Endodermal cell (in vitro differentiated cells): ENCODE measurements around the gene GABRG3. TPM values are rescaled to one million over a fixed set of nuclear protein-coding genes. Genes with fewer than 3 reads are reported as not detected.

Experiments
- DNase-seq: peaks from one replicate; pipeline ENCODE4 v3.0.0-alpha.2; 2017
- H3K27ac ChIP-seq: 2 replicates; pipeline ENCODE4 v1.5.1; 2013; ENCODE audit warnings: mild to moderate bottlenecking, low read depth, low read length, moderate library complexity
- H3K27me3 ChIP-seq: 2 replicates; pipeline ENCODE4 v1.6.1; 2013; ENCODE audit warnings: mild to moderate bottlenecking, low read length, moderate library complexity; ENCODE audit not compliant: insufficient read depth, control insufficient read depth, poor library complexity, severe bottlenecking
- H3K36me3 ChIP-seq: 2 replicates; pipeline ENCODE4 v1.7.0; 2013; ENCODE audit warnings: mild to moderate bottlenecking, low read length, moderate library complexity; ENCODE audit not compliant: control insufficient read depth, insufficient read depth
- H3K4me1 ChIP-seq: one replicate; pipeline ENCODE4 v1.7.0; 2013; ENCODE audit warnings: low read length; ENCODE audit not compliant: control insufficient read depth, insufficient read depth
- H3K4me3 ChIP-seq: 2 replicates; pipeline ENCODE4 v1.5.1; 2013; ENCODE audit warnings: mild to moderate bottlenecking, low read length, moderate library complexity
- H3K9ac ChIP-seq: 2 replicates; pipeline ENCODE4 v1.6.1; 2013; ENCODE audit warnings: mild to moderate bottlenecking, low read length, moderate library complexity; ENCODE audit not compliant: poor library complexity, severe bottlenecking; ENCODE audit errors: extremely low read depth
- H3K9me3 ChIP-seq: 2 replicates; pipeline ENCODE4 v1.6.1; 2013; ENCODE audit warnings: mild to moderate bottlenecking, low read length, moderate library complexity; ENCODE audit not compliant: control insufficient read depth
- H3K27ac Mint-ChIP-seq: 2 replicates; pipeline ENCODE4 v1.8.0; 2020; ENCODE audit warnings: mixed read lengths
- H3K27me3 Mint-ChIP-seq: 2 replicates; pipeline ENCODE4 v1.8.0; 2021; ENCODE audit warnings: mild to moderate bottlenecking, mixed read lengths; ENCODE audit not compliant: insufficient read depth
- H3K36me3 Mint-ChIP-seq: 2 replicates; pipeline ENCODE4 v1.8.0; 2020; ENCODE audit warnings: low read depth, mixed read lengths
- H3K4me1 Mint-ChIP-seq: 2 replicates; pipeline ENCODE4 v1.8.0; 2020; ENCODE audit warnings: mixed read lengths
- H3K4me3 Mint-ChIP-seq: 2 replicates; pipeline ENCODE4 v1.8.0; 2020; ENCODE audit warnings: mild to moderate bottlenecking, moderate library complexity, mixed read lengths
- H3K9me3 Mint-ChIP-seq: 2 replicates; pipeline ENCODE4 v1.8.0; 2020; ENCODE audit warnings: mild to moderate bottlenecking, mixed read lengths
- WGBS, 2 experiments: methylation state at CpG; one replicate each; pipeline versions ENCODE4 v1.1.5 to v1.1.7; 2013; ENCODE audit warnings: missing lambda C conversion rate in 2 of 2, mixed read lengths in 1 of 2; ENCODE audit not compliant: insufficient coverage in 1 of 2, insufficient read length in 1 of 2; 5-methylcytosine and 5-hydroxymethylcytosine counted together
- total RNA-seq, 2 donors: library from RNA; stranded (reverse); fragmentation: NEBNext Ultra II Directional in 1 of 2; extraction: Animal tissue kit (Norgen Biotek cat#: 25700) in 1 of 2; gene quantifications; 2 replicates in 1 of 2; 3 replicates in 1 of 2; pipeline ENCODE4 v1.2.1, GENCODE V29; 2021
- TF ChIP-seq, protein P1 (sequence below): fragments of 200-600 bp; sonication (generic); conservative IDR thresholded peaks from 2 replicates; pipeline ENCODE4 v1.5.0; 2021; ENCODE audit warnings: antibody characterized with exemption, mild to moderate bottlenecking

Gene GABRG3
- total RNA-seq, 2 donors from 2014 or later, result 0.48 to 0.84 TPM

DNA sequence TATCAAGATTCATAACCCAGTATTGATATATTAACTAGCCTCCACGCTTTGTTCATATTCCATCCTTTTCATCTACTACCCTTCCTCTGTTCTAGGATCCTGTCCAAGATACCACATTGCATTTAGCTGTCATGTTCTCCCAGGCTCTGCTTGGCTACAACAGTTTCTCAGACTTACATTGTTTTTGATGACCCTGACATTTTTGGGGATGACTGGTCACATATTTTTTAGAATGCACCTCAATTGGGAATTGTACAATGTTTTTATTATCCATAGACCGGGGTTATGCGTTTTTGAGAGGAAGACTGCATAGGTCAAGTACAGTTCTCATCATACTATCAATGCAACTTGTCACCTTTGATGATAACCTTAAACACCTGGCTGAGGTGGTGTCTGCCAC, 421.2 kb downstream of the GABRG3 start:
- H3K4me1 Mint-ChIP-seq, result no peaks in the 10 kb centered on the region
- H3K9me3 ChIP-seq, result no peaks in the 10 kb centered on the region
- H3K27me3 Mint-ChIP-seq, result no peaks in the 10 kb centered on the region
- H3K4me3 ChIP-seq, result no peak overlapping the region
- TF ChIP-seq, protein P1, sequence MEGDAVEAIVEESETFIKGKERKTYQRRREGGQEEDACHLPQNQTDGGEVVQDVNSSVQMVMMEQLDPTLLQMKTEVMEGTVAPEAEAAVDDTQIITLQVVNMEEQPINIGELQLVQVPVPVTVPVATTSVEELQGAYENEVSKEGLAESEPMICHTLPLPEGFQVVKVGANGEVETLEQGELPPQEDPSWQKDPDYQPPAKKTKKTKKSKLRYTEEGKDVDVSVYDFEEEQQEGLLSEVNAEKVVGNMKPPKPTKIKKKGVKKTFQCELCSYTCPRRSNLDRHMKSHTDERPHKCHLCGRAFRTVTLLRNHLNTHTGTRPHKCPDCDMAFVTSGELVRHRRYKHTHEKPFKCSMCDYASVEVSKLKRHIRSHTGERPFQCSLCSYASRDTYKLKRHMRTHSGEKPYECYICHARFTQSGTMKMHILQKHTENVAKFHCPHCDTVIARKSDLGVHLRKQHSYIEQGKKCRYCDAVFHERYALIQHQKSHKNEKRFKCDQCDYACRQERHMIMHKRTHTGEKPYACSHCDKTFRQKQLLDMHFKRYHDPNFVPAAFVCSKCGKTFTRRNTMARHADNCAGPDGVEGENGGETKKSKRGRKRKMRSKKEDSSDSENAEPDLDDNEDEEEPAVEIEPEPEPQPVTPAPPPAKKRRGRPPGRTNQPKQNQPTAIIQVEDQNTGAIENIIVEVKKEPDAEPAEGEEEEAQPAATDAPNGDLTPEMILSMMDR, result no peak
- no peak overlapping the region for H3K4me3 Mint-ChIP-seq
- H3K9me3 Mint-ChIP-seq, result peaks cover 1% of the 10 kb centered on the region
- no peaks in the 10 kb centered on the region for H3K36me3 ChIP-seq
- no peak overlapping the region for H3K9ac ChIP-seq
- no peak overlapping the region for H3K27ac Mint-ChIP-seq
- H3K4me1 ChIP-seq, result no peaks in the 10 kb centered on the region
- no peaks in the 10 kb centered on the region for H3K36me3 Mint-ChIP-seq
- 92 to 95% methylated on average over 3 of the region's 3 CpGs for WGBS, 2 experiments
- H3K27me3 ChIP-seq, result no peaks in the 10 kb centered on the region
- no peak overlapping the region for H3K27ac ChIP-seq
- no peak for DNase-seq

DNA sequence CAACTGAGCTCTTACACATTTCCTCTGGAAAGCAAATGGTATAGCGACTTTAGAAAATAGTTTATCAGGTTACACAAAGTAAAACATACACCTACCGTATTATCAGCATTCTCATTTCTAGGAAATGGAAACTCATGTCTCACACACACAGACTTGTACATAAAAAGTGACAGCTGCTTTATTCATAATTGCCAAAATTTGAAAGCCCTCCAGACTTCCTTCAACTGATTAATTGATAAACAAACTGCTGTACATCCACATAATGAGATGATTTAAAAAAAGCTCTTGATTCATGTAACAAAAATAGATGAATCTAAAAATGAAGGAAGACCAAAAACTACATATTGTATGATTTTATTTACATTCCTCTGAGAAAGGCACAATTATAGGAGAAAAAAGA, 425.5 kb downstream of the GABRG3 start:
- TF ChIP-seq, protein P1, result no peak
- Mint-ChIP-seq H3K36me3 (no peaks in the 10 kb centered on the region), H3K4me1 (no peaks in the 10 kb centered on the region), H3K27me3 (no peaks in the 10 kb centered on the region), H3K27ac (no peak overlapping the region), H3K4me3 (no peak overlapping the region), H3K9me3 (peaks cover 1% of the 10 kb centered on the region)
- Histone ChIP-seq H3K4me3 (no peak overlapping the region), H3K4me1 (no peaks in the 10 kb centered on the region), H3K9me3 (no peaks in the 10 kb centered on the region), H3K9ac (no peak overlapping the region), H3K36me3 (no peaks in the 10 kb centered on the region), H3K27me3 (no peaks in the 10 kb centered on the region), H3K27ac (no peak overlapping the region)
- WGBS, 2 experiments, result 47 to 66% methylated on average over 2 of the region's 2 CpGs
- no peak for DNase-seq

DNA sequence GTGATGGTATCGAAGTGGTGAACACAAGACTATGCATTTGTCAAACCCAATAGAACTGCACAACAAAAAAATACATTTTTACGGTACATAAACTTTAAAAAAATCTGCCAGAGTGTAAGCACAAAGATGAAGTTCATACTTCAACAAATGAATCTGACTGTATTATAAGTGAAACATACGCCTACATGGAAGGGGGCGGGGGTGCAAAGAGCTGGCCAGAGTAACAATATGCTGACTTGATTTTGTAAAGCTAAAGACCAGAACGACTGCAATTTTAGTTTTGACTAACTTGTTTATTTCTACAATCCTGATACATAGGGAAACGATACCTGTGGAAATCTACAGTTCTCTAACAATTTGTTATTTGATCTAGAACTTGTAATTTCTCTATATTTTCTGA, 426.0 kb downstream of the GABRG3 start:
- no peaks in the 10 kb centered on the region for H3K27me3 ChIP-seq
- H3K9ac ChIP-seq, result no peak overlapping the region
- TF ChIP-seq, protein P1, result no peak
- H3K36me3 Mint-ChIP-seq, result no peaks in the 10 kb centered on the region
- WGBS, 2 experiments, result 92 to 96% methylated on average over 5 to 6 of the region's 6 CpGs
- DNase-seq, result no peak
- H3K4me1 Mint-ChIP-seq, result no peaks in the 10 kb centered on the region
- no peaks in the 10 kb centered on the region for H3K27me3 Mint-ChIP-seq
- no peaks in the 10 kb centered on the region for H3K9me3 ChIP-seq
- H3K27ac Mint-ChIP-seq, result no peak overlapping the region
- H3K27ac ChIP-seq, result no peak overlapping the region
- no peaks in the 10 kb centered on the region for H3K36me3 ChIP-seq
- no peak overlapping the region for H3K4me3 ChIP-seq
- H3K4me3 Mint-ChIP-seq, result no peak overlapping the region
- H3K9me3 Mint-ChIP-seq, result peaks cover 1% of the 10 kb centered on the region
- H3K4me1 ChIP-seq, result no peaks in the 10 kb centered on the region
